Measurements from ENCODE around the gene PNCK.
"Not testable (repeated sequence)": the region's sequence is repeated elsewhere in the genome, so short reads cannot be mapped to it uniquely, and the experiment has no call there.

Gene PNCK

DNA sequence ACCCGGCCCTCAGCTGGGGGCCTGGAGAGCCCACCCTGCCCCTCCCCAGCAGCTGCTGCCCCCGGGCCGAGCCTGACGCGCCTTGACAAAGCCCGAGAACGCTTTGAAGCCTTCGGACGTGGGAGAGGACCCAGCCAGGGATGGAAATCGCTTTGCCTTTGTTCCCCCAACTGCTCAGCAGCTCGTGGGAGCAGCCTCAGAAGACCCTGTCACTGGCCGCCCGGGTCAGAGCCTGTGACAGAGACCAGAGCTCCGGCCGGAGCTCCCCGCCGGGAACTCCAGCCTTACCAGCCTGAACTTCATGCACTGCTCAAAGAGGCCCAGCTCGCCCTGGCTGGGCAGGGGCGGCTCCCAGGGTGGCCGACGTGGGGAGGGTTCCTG, 11.5 kb upstream of the PNCK start:
- DNase-seq = no peak

DNA sequence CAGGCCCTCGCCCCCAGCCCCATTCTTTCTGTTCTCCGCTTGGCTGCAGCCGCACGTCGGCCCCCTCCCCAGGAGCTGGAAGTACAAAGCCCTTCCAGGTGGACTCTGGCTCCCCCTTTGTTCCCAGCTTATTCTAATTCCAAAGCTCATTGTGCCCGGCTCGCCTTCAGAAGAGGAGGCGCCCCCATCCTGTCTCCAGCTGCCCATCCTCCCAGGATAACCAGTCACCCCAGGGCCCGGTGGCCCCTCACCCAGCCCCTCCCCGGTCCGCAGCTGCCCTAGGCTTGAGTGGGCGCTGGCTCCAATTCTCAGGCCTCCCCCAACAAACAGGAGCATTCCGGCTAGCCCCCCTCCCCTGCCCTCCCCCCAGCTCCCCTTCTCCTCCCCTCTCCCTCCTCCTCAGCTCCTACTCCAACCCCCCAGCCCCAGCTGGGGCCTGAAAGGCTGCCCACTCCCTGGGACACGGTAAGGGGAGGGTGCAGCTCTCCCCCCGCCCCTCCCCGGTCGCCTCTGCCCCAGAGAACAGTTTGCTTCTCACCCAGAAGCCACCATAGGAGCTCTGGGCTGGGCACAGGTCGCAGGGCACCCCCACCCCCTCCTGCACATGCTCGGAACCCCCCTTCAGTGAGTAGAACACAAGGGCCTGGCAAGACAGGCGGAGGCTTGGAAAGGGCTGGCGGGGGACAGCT, 11.0 kb upstream of the PNCK start:
- no peak for DNase-seq

DNA sequence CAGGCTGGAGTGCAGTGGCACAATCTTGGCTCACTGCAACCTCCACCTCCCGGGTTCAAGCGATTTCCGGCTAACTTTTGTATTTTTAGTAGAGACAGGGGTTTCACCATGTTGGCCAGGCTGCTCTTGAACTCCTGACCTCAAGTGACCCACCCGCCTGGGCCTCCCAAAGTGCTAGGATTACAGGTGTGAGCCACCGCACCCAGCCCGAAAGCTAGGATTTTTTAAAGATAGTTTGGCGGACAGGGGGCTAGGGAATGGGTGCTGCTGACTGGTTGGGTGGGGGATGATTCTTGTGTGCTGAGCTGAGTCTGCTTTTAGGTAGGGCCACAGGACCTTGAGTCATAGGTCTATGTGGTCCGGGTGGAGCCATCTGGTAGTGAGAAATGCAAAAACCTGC, 9.9 kb upstream of the PNCK start:
- DNase-seq = not testable (repeated sequence)

GRCh38 chrX:153681175-153681574, 7.6 kb upstream of the PNCK start:
- no peak for DNase-seq

DNA sequence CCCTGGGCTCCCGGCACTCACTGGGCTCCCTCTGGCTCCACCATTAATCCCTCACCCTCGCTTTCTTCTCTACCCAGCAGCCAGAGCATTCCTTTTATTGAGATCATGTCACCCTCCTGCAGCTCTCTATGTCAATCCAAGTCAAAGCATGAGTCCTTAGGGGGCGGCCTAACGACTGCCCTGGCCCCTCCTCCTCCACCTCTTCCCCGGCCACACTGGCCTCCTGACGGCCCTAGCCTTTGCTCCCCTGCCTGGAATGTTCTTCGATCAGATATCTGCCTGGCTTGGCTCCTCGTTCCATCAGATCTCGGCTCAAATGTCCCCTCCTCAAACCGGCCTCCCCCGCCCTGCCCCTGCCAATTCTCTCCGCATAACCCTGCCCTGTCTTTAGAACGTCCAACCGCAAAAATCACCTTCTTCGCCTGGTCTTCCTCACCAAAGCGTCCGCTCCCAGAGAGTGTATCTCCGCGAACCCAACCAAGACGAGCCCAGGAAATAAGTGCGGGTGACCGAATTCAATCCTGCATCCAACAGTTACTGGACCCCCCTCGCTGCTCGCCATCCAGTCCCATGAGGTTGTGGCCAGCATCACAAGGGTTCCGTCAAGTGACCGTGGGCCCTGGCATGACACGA, 722 bp upstream of the PNCK start:
- no peak for DNase-seq

- DNase-seq = no peak
Measured at GRCh38 chrX:153672531-153673427, 834 bp downstream of the PNCK start.

GRCh38 chrX:153671589-153672530, 1.8 kb downstream of the PNCK start:
- DNase-seq = no peak

DNA sequence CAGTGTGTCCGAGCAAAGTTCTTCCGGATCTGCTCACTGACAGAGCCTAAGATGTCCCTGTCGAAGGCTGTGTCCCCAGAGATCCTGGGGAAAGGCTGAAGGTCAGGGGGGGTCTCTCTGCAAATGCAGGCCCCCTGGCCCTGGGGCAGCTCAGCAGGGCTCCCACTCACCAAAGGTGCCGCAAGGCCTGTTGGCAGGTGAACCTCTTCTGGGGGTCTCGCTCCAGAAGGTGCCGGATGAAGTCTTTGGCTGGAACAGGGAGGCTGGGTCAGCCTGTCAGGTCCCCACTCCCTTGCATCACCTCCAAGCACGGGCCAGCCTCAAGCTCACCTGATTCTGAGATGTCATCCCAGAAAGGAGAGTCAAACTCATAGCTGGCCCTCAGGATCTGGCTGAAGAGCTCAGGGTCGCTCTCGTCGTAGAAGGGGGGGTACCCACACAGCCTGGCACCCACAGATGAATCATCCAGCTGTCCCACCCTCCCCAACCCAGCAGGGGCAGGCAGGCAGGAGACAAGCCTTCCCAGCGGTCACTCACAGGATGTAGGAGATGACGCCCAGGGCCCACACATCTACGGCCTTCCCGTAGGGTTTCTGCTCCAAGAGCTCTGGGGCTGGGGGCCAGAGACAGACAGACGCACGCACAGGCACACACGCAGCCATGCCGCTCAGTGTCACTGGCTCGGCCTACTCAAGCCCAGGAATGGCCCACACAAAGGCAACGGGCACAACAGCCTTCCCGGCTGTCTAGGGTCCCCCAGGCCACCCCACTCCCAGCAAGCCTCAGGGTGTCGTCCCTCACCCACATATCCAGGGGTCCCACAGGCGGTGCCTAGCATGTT, 2.6 kb downstream of the PNCK start:
- no peak for DNase-seq

DNA sequence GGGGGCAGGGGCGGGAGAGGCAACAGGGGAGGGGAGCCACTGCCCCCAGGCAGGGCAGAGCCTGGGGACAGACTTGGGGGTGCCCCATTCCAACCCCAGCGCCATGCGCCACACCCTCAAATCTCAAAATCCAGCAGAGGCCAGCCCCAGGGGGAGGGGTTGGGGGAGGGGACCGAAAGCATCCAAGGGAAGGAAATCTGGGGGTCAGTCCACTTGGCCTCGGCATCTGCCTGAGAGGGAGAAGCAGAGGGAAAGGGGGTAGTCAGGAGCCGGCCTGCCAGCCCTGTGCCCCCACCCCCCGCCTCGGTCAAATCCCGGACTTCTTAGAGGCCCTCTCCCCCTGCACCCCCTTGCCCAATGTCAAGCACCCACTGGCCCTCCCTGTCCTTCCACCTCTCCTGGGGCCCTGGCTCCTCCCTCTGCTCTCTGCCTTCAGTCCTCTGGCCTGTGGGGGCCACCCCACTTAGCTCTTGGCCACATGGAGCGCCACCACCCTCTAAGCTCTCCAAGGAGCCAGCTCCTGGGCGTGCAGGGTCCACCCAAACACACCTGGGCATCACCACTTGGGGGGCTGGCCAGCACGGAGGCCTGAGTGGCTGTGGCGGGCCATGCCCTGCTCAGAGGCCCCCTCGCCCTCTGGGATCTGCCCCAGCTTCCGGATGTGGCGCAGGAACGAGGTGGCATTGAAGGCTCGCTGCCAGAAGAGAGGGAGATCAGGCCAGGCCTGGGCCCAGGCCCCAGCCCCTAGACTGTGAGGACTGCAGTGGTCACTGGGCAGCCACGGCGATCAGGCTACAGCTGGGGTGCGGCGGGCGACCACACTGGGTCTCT, 3.5 kb downstream of the PNCK start:
- no peak for DNase-seq

- peak; percentile 40 for DNase-seq
Measured at GRCh38 chrX:153669174-153669890, 4.3 kb downstream of the PNCK start.

DNA sequence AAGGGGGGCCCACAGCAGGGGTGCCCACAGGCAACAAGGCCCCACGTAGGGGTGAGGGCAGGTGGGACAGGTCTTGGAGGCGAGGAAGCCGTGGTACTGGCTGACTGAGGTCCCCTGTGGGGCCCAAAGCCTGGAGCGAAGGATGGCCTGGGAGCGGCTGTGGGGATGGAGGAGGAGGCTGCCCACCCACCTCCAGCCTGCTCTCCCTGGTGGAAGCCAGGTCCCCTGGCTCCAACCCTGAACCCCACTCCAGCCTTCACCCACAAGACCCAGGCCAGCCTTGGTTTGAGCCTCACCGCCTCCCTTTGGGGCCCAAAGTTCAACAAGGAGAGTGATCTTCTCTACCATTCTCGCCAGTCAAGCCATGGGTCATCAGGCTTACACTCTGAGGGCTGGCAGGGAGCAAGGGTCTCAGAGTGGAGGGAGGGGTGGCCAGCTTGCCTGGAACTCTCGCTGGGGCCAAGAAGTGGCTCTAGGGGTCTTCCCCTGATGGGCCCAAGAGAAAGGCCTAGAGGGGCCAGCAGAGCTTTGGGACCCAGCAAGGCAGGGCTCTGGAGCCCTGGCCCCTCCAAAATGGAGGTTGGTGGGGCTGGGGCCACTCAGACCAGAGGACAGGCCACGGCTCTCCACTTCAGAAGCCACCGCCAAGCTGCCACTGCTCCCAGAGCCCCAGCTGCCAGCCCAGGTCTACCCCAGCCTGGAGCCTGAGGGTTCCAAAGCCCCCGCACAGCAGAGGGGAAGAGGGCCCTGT, 5.0 kb downstream of the PNCK start:
- DNase-seq = no peak

GRCh38 chrX:153667956-153668396, 5.6 kb downstream of the PNCK start:
- DNase-seq = peak; percentile 81

DNA sequence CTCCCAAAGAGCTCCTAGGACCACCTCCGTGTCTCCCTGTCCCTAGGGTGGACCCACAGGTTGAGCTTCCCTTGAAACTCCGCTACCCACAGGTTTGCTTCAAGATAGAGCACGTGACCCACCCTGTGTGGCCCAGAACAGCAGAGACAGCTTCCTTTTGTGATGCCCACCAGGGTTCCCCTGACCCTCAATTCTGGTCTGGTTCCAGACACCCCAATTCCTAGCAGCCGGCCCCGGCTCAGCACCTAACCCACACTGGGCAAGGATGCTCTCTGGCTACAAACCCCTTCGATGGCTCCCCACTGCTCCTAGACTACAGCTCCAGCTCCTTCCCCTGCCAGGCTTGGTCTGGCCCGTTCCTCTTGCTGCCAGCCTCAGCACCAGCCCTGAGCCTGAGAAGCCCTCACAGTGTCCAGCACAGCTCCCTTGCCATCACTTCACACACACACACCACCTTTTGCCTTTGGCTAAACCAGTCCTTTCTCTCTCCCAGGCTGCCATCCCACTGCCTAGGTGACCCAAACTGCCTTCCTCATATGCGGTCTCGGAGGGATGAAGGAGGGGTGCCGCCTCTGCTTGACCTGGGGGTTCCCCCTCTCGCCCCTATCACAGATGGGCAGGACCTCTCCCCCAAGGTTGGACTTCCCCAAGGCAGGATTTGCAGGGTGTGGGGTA, 6.2 kb downstream of the PNCK start:
- no peak for DNase-seq

GRCh38 chrX:153665726-153666306, 7.8 kb downstream of the PNCK start:
- DNase-seq = no peak

GRCh38 chrX:153662266-153662665, 11.3 kb downstream of the PNCK start:
- peak; percentile 66 for DNase-seq

DNA sequence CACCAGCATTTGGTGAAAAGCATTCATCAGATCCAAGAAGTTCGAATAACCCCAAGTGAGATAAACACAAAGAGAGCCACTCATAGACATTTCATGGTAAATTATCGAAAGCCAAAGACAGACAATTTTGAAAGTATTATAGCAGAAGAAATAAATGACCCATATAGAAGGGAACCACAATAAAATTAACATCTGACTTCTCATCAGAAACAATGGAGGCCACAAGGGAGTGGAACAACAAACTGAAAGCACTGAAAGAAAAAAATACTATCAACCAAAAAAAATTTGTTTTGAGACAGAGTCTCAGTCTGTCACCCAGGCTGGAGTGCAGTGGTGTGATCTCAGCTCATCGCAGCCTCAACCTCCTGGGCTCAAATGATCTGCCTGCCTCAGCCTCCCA, 14.3 kb downstream of the PNCK start:
- no peak for DNase-seq

- DNase-seq = no peak
Measured at GRCh38 chrX:153657161-153657560, 16.5 kb downstream of the PNCK start.

DNA sequence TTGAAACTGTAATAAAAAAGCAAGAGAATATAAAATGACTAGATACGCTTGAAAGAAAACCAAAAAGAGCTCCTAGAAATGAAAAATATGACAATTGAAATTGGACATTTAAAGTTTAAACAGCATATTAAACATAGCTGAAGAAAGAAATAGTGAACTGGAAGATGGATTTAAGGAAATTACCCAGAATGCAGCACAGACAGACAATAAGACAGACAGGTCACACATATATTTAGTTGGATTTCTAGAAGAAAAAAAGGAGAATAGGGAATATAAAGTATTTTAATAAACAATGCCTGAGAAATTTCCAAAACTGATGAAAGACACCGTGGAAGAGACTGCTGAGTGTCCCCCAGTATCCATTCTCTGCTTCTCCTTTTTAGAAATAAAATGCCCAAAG, 20.1 kb downstream of the PNCK start:
- no peak for DNase-seq
